ENCODE results near the gene SETD4.
A peak's percentile ranks its signal among the peaks of the same experiment; 100 is the strongest.

The SETD4 gene

DNA sequence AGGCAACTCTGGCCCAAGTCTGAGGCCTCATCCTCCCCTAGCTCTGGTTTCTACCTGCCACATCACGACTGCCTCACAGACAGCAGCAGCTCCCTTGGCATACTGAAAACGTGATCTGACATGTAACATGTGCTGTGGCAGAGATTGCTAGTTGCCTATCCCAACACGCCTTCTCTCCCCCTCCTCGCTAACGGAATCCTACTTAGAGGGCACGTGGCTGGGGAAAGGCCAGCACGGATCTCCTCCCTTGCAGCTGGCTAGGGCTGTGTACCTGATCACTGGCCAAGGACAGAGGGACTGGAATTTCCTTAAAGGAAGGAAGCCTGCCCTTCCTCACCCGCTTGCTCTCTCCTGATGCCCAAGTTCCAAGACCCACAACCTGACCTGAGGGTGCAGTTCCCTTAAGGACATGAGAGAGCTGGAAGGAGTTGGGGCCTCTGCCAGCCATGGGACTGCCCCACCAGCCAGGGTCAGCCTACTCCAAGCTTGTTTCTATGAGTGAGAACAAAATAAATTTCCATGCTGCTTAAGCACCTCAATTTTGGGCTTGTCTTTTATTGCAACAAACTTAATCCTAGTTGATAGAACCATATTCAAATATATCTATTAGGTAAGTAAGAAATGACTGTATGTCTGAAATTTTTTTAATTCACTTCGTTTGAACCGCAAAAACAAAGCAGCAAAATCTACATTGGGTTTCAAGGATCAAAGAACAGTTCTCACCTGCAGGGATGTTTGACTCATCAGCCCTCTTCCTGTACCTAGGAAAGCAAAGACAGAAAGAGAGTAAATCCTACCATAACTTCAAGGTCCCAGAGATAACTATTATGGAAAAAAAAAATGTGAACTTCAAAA is 7.2 kb downstream of the SETD4 start:
- no peak overlapping the region for H3K4me3 ChIP-seq (ENCODE audit: insufficient read depth, low read depth, low read length)
- no peaks in the 10 kb centered on the region for H3K27me3 ChIP-seq (ENCODE audit: control insufficient read depth, insufficient read depth, low read length, poor library complexity, severe bottlenecking)
- peaks cover 45% of the 10 kb centered on the region for H3K36me3 ChIP-seq (ENCODE audit: control insufficient read depth, insufficient read depth, low read length)

DNA sequence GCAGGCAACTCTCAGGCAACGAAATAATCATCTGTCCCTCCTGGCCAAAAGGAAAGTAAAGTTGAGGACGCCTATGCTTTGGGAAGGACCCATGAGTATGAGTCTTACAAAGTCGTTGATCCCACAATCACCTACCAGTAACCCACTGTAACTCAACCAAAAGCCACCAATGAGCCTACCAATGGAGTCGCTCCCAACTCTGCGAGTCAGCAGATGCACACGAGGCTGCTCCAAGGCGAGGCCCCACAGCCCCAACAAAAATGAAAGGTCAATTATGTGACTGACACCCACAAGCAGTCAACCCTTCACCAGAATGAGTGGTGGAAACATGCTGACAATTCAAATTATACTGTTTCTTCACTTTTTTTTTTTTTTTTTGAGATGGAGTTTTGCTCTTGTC is 12.0 kb downstream of the SETD4 start:
- 92 to 94% methylated on average over 7 of the region's 7 CpGs for WGBS, 2 experiments
- H3K9me3 ChIP-seq (ENCODE audit: control insufficient read depth, low read length) = no peaks in the 10 kb centered on the region
- H3K4me1 ChIP-seq (ENCODE audit: control insufficient read depth, insufficient read depth, low read length) = no peaks in the 10 kb centered on the region
- no peak overlapping the region for H3K27ac ChIP-seq (ENCODE audit: insufficient read depth, low read depth, low read length, poor library complexity, severe bottlenecking)
- no peak overlapping the region for H3K4me3 ChIP-seq (ENCODE audit: insufficient read depth, low read depth, low read length)
- H3K36me3 ChIP-seq (ENCODE audit: control insufficient read depth, insufficient read depth, low read length) = peaks cover 53% of the 10 kb centered on the region
- no peaks in the 10 kb centered on the region for H3K27me3 ChIP-seq (ENCODE audit: control insufficient read depth, insufficient read depth, low read length, poor library complexity, severe bottlenecking)

More for the DNA sequence above, 7.2 kb downstream of the SETD4 start:
- no peaks in the 10 kb centered on the region for H3K4me1 ChIP-seq (ENCODE audit: control insufficient read depth, insufficient read depth, low read length)
- 93 to 97% methylated on average over 10 of the region's 10 CpGs for WGBS, 2 experiments
- no peak overlapping the region for H3K27ac ChIP-seq (ENCODE audit: insufficient read depth, low read depth, low read length, poor library complexity, severe bottlenecking)
- H3K9me3 ChIP-seq (ENCODE audit: control insufficient read depth, low read length) = no peaks in the 10 kb centered on the region

- WGBS, 2 experiments = 84 to 90% methylated on average over 7 of the region's 7 CpGs
- Histone ChIP-seq H3K36me3 (ENCODE audit: control insufficient read depth, insufficient read depth, low read length) (peaks cover 55% of the 10 kb centered on the region), H3K4me1 (ENCODE audit: control insufficient read depth, insufficient read depth, low read length) (no peaks in the 10 kb centered on the region), H3K27ac (ENCODE audit: insufficient read depth, low read depth, low read length, poor library complexity, severe bottlenecking) (no peak overlapping the region), H3K9me3 (ENCODE audit: control insufficient read depth, low read length) (no peaks in the 10 kb centered on the region), H3K27me3 (ENCODE audit: control insufficient read depth, insufficient read depth, low read length, poor library complexity, severe bottlenecking) (no peaks in the 10 kb centered on the region), H3K4me3 (ENCODE audit: insufficient read depth, low read depth, low read length) (no peak overlapping the region)
Observed at GRCh38 chr21:36047139-36047538, 13.2 kb downstream of the SETD4 start.

DNA sequence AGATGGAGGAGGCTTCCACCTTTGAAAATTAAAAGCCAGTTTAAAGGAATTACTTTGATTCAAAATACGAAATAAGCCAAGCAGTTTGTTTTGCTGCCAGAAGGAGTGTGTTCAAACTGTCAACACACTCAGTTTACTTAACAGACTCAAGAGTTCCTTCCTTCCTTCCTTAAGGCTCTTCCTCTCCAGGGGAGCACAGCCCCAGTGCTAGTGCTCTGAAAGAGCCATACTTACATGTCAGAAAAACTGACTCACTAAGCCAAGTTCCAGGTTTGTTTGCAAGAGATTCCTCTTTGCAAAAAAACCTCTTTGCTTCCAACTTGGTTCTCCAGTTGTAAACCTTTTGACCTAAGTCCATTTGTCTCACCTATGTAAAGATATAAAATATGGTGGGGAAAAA is 14.3 kb downstream of the SETD4 start:
- H3K4me3 ChIP-seq (ENCODE audit: insufficient read depth, low read depth, low read length) = no peak overlapping the region
- no peaks in the 10 kb centered on the region for H3K4me1 ChIP-seq (ENCODE audit: control insufficient read depth, insufficient read depth, low read length)
- H3K9me3 ChIP-seq (ENCODE audit: control insufficient read depth, low read length) = no peaks in the 10 kb centered on the region
- 95 to 96% methylated on average over 1 of the region's 1 CpG for WGBS, 2 experiments
- H3K27me3 ChIP-seq (ENCODE audit: control insufficient read depth, insufficient read depth, low read length, poor library complexity, severe bottlenecking) = no peaks in the 10 kb centered on the region
- H3K27ac ChIP-seq (ENCODE audit: insufficient read depth, low read depth, low read length, poor library complexity, severe bottlenecking) = no peak overlapping the region
- peaks cover 59% of the 10 kb centered on the region for H3K36me3 ChIP-seq (ENCODE audit: control insufficient read depth, insufficient read depth, low read length)

DNA sequence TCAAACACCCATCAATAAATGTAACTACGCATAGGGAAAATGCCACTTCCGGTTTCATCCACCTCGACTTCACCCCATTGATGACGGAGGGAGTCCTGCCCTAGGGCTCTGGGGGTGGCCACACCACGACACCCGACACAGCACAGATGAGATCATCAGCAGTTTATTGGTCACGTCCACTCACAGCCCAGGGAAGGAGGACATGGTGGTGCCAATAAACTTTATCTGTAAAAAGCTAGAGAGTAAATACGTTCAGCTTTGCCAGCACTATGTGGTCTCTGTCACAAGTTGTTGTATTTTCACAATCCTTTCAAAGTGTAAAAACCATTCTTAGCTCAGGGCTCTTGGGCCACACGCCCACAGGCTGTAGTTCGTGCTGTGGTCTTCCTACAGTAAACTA is 16.3 kb downstream of the SETD4 start:
- no peaks in the 10 kb centered on the region for H3K4me1 ChIP-seq (ENCODE audit: control insufficient read depth, insufficient read depth, low read length)
- H3K4me3 ChIP-seq (ENCODE audit: insufficient read depth, low read depth, low read length) = no peak overlapping the region
- H3K27ac ChIP-seq (ENCODE audit: insufficient read depth, low read depth, low read length, poor library complexity, severe bottlenecking) = no peak overlapping the region
- peaks cover 48% of the 10 kb centered on the region for H3K36me3 ChIP-seq (ENCODE audit: control insufficient read depth, insufficient read depth, low read length)
- no peaks in the 10 kb centered on the region for H3K27me3 ChIP-seq (ENCODE audit: control insufficient read depth, insufficient read depth, low read length, poor library complexity, severe bottlenecking)
- no peaks in the 10 kb centered on the region for H3K9me3 ChIP-seq (ENCODE audit: control insufficient read depth, low read length)
- 88 to 90% methylated on average over 10 of the region's 10 CpGs for WGBS, 2 experiments

DNA sequence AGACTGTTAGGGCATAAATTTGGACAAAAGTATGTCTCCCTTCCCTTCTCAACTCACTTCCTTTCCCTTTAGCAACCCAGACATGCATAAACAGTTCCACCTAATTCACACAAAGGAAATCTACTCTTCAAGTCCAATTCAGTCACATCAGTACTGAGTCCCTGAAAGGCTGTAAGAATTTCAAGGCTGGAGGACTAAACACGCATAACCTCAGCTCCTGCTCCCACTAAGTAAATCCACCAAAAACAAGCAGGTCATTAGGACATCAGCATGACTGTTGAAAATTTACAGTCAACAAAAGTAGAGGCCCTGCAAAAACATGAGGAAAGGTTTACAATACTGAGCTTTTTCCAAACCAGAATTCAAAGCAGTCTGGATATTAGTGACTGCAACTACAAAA is 18.4 kb downstream of the SETD4 start:
- no peaks in the 10 kb centered on the region for H3K4me1 ChIP-seq (ENCODE audit: control insufficient read depth, insufficient read depth, low read length)
- H3K9me3 ChIP-seq (ENCODE audit: control insufficient read depth, low read length) = no peaks in the 10 kb centered on the region
- peaks cover 43% of the 10 kb centered on the region for H3K36me3 ChIP-seq (ENCODE audit: control insufficient read depth, insufficient read depth, low read length)
- no peak overlapping the region for H3K4me3 ChIP-seq (ENCODE audit: insufficient read depth, low read depth, low read length)
- H3K27ac ChIP-seq (ENCODE audit: insufficient read depth, low read depth, low read length, poor library complexity, severe bottlenecking) = no peak overlapping the region
- WGBS, 2 experiments = 92 to 100% methylated on average over 1 of the region's 1 CpG
- H3K27me3 ChIP-seq (ENCODE audit: control insufficient read depth, insufficient read depth, low read length, poor library complexity, severe bottlenecking) = no peaks in the 10 kb centered on the region

DNA sequence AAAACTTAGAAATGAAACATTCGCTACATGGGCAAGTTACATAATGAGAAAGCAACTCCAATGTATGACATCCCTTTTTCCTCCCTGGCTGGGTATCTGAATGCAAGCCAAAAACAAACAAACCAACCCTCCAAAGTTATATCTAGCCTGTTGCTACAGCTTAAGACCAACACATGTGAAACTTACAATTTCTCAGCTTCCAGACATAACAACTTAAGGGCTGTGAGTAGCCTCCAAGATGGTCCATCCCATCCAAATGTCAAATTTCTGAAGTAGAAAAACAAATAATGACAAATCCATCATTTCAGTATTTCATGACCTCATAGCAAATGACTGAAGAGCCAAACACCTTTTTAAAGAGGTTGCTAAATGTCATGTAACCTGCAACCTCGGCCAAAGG is 19.9 kb downstream of the SETD4 start:
- no peaks in the 10 kb centered on the region for H3K27me3 ChIP-seq (ENCODE audit: control insufficient read depth, insufficient read depth, low read length, poor library complexity, severe bottlenecking)
- H3K9me3 ChIP-seq (ENCODE audit: control insufficient read depth, low read length) = no peaks in the 10 kb centered on the region
- no peaks in the 10 kb centered on the region for H3K4me1 ChIP-seq (ENCODE audit: control insufficient read depth, insufficient read depth, low read length)
- H3K36me3 ChIP-seq (ENCODE audit: control insufficient read depth, insufficient read depth, low read length) = peaks cover 35% of the 10 kb centered on the region
- WGBS, 2 experiments = 88 to 95% methylated on average over 2 of the region's 2 CpGs
- no peak overlapping the region for H3K27ac ChIP-seq (ENCODE audit: insufficient read depth, low read depth, low read length, poor library complexity, severe bottlenecking)
- no peak overlapping the region for H3K4me3 ChIP-seq (ENCODE audit: insufficient read depth, low read depth, low read length)

DNA sequence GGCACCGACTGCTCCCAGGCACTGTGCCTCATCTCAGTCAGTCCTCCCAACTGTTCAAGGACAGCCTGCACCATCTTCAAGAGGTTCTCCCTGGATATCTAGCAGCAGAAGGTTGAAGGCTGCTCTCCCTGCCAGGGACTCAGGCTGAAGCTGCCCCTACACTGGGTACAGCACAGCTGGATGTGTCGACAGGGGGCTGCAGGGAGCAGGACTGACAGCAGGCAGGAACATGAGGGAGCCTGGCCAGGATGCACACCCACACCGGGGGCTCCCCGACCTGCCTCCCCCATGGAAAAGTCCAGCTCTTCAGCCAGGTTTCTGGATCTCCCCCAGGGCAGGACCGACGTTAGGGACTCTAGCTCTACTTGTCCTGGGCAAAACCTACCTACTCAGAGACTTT is 20.5 kb downstream of the SETD4 start:
- no peaks in the 10 kb centered on the region for H3K9me3 ChIP-seq (ENCODE audit: control insufficient read depth, low read length)
- no peaks in the 10 kb centered on the region for H3K4me1 ChIP-seq (ENCODE audit: control insufficient read depth, insufficient read depth, low read length)
- peaks cover 34% of the 10 kb centered on the region for H3K36me3 ChIP-seq (ENCODE audit: control insufficient read depth, insufficient read depth, low read length)
- WGBS, 2 experiments = 87 to 94% methylated on average over 6 of the region's 6 CpGs
- no peaks in the 10 kb centered on the region for H3K27me3 ChIP-seq (ENCODE audit: control insufficient read depth, insufficient read depth, low read length, poor library complexity, severe bottlenecking)
- no peak overlapping the region for H3K27ac ChIP-seq (ENCODE audit: insufficient read depth, low read depth, low read length, poor library complexity, severe bottlenecking)
- H3K4me3 ChIP-seq (ENCODE audit: insufficient read depth, low read depth, low read length) = no peak overlapping the region

DNA sequence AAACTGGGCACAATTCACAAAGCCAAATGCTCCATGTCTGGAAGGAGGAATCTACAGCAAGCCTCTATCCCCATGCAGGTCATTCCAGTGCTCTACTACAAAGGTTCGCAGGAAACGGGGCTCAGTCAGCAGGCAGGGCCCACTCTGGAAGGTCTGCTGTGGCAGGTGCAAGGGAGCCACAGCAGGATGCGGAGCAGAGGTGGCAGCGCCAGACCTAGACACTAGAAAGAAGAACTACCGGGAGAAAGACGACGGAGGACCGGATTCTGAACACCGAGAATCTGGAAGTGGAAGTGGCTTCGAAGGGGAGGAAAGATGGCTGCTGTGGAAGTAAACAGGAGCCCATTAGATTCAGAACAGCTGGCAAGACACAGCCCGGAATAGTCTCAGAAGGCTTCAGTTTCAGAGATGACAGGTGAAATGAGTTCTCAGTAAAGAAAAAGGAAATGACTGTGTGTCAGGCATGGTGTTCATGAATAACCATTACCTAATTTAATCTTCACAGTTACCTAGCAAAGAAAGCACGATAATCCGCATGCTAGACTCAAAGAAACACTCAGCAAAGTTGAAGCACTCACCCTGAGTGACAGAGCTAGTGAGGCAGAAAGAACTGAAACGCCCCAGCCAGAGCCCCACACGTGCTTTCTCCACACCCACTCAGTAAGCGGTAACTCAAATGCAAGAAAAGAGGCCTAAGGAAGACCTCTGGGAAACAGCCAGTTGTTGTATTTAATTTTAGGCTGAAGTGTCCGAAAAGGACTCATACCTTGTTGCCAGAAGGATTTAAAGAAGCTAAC is 21.4 kb downstream of the SETD4 start:
- Histone ChIP-seq H3K27me3 (ENCODE audit: control insufficient read depth, insufficient read depth, low read length, poor library complexity, severe bottlenecking) (no peaks in the 10 kb centered on the region), H3K4me1 (ENCODE audit: control insufficient read depth, insufficient read depth, low read length) (no peaks in the 10 kb centered on the region), H3K9me3 (ENCODE audit: control insufficient read depth, low read length) (no peaks in the 10 kb centered on the region), H3K36me3 (ENCODE audit: control insufficient read depth, insufficient read depth, low read length) (peaks cover 25% of the 10 kb centered on the region), H3K4me3 (ENCODE audit: insufficient read depth, low read depth, low read length) (no peak overlapping the region), H3K27ac (ENCODE audit: insufficient read depth, low read depth, low read length, poor library complexity, severe bottlenecking) (no peak overlapping the region)
- 94% methylated on average over 17 of the region's 17 CpGs for WGBS, 2 experiments

DNA sequence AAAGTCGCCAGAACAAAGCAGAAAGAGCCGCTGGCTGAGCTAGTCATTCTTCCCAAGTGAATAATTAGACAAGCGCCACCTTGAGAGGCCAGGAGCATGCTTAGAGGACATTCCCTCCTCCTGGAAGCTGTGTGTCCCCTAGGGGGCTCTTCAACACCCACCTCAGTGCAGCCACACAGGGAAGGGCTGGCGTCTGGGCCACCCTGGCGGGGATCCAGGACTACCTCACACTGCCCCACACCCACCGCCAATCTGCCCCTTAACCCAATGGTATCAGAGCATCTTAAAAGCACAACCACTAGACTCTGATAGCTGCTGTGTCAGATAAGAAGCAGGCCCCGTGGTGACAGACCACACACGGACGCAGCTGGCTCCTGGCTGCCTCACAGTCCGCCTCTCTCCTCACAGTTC is 24.9 kb downstream of the SETD4 start:
- 82 to 87% methylated on average over 10 of the region's 10 CpGs for WGBS, 2 experiments
- H3K9me3 ChIP-seq (ENCODE audit: control insufficient read depth, low read length) = no peaks in the 10 kb centered on the region
- peak overlapping the region; percentile 60 for H3K27ac ChIP-seq (ENCODE audit: insufficient read depth, low read depth, low read length, poor library complexity, severe bottlenecking)
- H3K4me1 ChIP-seq (ENCODE audit: control insufficient read depth, insufficient read depth, low read length) = no peaks in the 10 kb centered on the region
- no peak overlapping the region for H3K4me3 ChIP-seq (ENCODE audit: insufficient read depth, low read depth, low read length)
- peaks cover 5% of the 10 kb centered on the region for H3K36me3 ChIP-seq (ENCODE audit: control insufficient read depth, insufficient read depth, low read length)
- H3K27me3 ChIP-seq (ENCODE audit: control insufficient read depth, insufficient read depth, low read length, poor library complexity, severe bottlenecking) = no peaks in the 10 kb centered on the region
